SK-N-SH (cell line): Measurements from ENCODE around the gene PLEKHG1.

ENCODE experiments used
- JUND ChIP-seq: IDR thresholded peaks from 2 replicates; pipeline ENCODE4 v1.4.0; 2012
- MEF2A ChIP-seq: IDR thresholded peaks from 2 replicates; pipeline ENCODE4 v1.4.0; 2012; ENCODE audit warnings: low read depth, borderline replicate concordance
- NFIC ChIP-seq: IDR thresholded peaks from 2 replicates; pipeline ENCODE4 v1.4.0; 2012; ENCODE audit warnings: borderline replicate concordance
- NRF1 ChIP-seq: IDR thresholded peaks from 2 replicates; pipeline ENCODE4 v1.6.1; 2012; ENCODE audit warnings: low read depth, mild to moderate bottlenecking, low read length
- POLR2AphosphoS5 ChIP-seq: IDR thresholded peaks from 2 replicates; pipeline ENCODE4 v1.6.1; 2012; ENCODE audit warnings: low read depth, low read length
- RFX5 ChIP-seq: IDR thresholded peaks from 2 replicates; pipeline ENCODE4 v1.6.1; 2012; ENCODE audit warnings: mild to moderate bottlenecking, improper control_type of control experiment, low read length
- SIN3A ChIP-seq: IDR thresholded peaks from 2 replicates; pipeline ENCODE4 v1.6.1; 2012; ENCODE audit warnings: low read depth, mild to moderate bottlenecking, low read length, moderate library complexity, borderline replicate concordance
- SMC3 ChIP-seq: IDR thresholded peaks from 2 replicates; pipeline ENCODE4 v1.6.1; 2012; ENCODE audit warnings: low read depth, low read length, improper control_type of control experiment
- TAF1 ChIP-seq: IDR thresholded peaks from 2 replicates; pipeline ENCODE4 v1.6.1; 2012; ENCODE audit warnings: low read depth, mild to moderate bottlenecking, low read length, moderate library complexity, borderline replicate concordance
- TF ChIP-seq, protein P1 (sequence below): fragments of 200-600 bp; sonication (generic); IDR thresholded peaks from 2 replicates; pipeline ENCODE4 v1.6.1; 2017; ENCODE audit warnings: antibody characterized with exemption, mild to moderate bottlenecking, moderate library complexity
- TF ChIP-seq, protein P2 (sequence below): IDR thresholded peaks from 2 replicates; pipeline ENCODE4 v1.4.0; 2012; ENCODE audit warnings: low read depth, borderline replicate concordance
- TF ChIP-seq, protein P3 (sequence below): fragments of 150-350 bp; IDR thresholded peaks from 2 replicates; pipeline ENCODE4 v1.6.1; 2017; ENCODE audit warnings: antibody characterized with exemption, low read length, low read depth, borderline replicate concordance
- TF ChIP-seq, protein P4 (sequence below): IDR thresholded peaks from 2 replicates; pipeline ENCODE4; 2012
- TF ChIP-seq, protein P5 (sequence below): IDR thresholded peaks from 2 replicates; pipeline ENCODE4 v1.4.0; 2012; ENCODE audit warnings: low read depth, borderline replicate concordance

DNA sequence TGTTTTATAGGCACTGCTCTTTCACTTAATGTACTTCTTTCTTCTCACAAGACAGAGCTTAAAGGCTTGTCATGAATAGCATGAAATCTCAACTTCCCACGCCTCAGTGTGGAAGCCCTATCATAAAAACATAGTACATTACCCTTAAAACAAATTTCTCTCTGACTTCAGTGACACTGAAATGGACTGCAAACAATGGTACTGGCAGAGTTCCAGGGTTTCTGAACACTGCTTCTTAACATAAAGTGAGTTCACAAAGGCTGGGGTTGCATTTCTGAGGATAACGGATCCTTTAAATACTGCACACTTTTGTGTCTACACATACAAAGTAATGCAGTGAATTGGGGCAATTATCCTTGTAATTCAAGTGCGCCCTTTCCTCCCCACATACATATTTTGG is 32.3 kb upstream of the PLEKHG1 start:
- no peak for TF ChIP-seq NFIC
- no peak for TF ChIP-seq SIN3A
- TF ChIP-seq, protein P1, sequence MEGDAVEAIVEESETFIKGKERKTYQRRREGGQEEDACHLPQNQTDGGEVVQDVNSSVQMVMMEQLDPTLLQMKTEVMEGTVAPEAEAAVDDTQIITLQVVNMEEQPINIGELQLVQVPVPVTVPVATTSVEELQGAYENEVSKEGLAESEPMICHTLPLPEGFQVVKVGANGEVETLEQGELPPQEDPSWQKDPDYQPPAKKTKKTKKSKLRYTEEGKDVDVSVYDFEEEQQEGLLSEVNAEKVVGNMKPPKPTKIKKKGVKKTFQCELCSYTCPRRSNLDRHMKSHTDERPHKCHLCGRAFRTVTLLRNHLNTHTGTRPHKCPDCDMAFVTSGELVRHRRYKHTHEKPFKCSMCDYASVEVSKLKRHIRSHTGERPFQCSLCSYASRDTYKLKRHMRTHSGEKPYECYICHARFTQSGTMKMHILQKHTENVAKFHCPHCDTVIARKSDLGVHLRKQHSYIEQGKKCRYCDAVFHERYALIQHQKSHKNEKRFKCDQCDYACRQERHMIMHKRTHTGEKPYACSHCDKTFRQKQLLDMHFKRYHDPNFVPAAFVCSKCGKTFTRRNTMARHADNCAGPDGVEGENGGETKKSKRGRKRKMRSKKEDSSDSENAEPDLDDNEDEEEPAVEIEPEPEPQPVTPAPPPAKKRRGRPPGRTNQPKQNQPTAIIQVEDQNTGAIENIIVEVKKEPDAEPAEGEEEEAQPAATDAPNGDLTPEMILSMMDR = no peak
- no peak for TF ChIP-seq SMC3
- no peak for TF ChIP-seq POLR2AphosphoS5
- TF ChIP-seq, protein P2, sequence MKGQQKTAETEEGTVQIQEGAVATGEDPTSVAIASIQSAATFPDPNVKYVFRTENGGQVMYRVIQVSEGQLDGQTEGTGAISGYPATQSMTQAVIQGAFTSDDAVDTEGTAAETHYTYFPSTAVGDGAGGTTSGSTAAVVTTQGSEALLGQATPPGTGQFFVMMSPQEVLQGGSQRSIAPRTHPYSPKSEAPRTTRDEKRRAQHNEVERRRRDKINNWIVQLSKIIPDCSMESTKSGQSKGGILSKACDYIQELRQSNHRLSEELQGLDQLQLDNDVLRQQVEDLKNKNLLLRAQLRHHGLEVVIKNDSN = no peak
- TF ChIP-seq, protein P3, sequence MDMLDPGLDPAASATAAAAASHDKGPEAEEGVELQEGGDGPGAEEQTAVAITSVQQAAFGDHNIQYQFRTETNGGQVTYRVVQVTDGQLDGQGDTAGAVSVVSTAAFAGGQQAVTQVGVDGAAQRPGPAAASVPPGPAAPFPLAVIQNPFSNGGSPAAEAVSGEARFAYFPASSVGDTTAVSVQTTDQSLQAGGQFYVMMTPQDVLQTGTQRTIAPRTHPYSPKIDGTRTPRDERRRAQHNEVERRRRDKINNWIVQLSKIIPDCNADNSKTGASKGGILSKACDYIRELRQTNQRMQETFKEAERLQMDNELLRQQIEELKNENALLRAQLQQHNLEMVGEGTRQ = no peak
- TF ChIP-seq, protein P4, sequence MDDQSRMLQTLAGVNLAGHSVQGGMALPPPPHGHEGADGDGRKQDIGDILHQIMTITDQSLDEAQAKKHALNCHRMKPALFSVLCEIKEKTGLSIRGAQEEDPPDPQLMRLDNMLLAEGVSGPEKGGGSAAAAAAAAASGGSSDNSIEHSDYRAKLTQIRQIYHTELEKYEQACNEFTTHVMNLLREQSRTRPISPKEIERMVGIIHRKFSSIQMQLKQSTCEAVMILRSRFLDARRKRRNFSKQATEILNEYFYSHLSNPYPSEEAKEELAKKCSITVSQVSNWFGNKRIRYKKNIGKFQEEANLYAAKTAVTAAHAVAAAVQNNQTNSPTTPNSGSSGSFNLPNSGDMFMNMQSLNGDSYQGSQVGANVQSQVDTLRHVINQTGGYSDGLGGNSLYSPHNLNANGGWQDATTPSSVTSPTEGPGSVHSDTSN = no peak
- TF ChIP-seq NRF1 = no peak
- TF ChIP-seq RFX5 = no peak
- no peak for TF ChIP-seq TAF1
- TF ChIP-seq, protein P5, sequence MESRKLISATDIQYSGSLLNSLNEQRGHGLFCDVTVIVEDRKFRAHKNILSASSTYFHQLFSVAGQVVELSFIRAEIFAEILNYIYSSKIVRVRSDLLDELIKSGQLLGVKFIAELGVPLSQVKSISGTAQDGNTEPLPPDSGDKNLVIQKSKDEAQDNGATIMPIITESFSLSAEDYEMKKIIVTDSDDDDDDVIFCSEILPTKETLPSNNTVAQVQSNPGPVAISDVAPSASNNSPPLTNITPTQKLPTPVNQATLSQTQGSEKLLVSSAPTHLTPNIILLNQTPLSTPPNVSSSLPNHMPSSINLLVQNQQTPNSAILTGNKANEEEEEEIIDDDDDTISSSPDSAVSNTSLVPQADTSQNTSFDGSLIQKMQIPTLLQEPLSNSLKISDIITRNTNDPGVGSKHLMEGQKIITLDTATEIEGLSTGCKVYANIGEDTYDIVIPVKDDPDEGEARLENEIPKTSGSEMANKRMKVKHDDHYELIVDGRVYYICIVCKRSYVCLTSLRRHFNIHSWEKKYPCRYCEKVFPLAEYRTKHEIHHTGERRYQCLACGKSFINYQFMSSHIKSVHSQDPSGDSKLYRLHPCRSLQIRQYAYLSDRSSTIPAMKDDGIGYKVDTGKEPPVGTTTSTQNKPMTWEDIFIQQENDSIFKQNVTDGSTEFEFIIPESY = no peak
- no peak for TF ChIP-seq JUND
- TF ChIP-seq MEF2A = no peak
